HepG2 (cell line): ENCODE measurements around the gene ITPR1. TPM values are rescaled to one million over a fixed set of nuclear protein-coding genes. Genes with fewer than 3 reads are reported as not detected.
A peak's percentile ranks its signal among the peaks of the same experiment; 100 is the strongest.

Experiments
- ATAC-seq: fragments of 200-7000 bp; cut with Tn5 transposase; 3 replicates; pipeline ENCODE4 v1.9.1; 2020; ENCODE audit warnings: mild to moderate bottlenecking, moderate library complexity
- BruUV-seq: library from RNA; stranded (reverse); fragments of 400-500 nt; replicated peaks from 2 replicates; lab custom pipeline; 2021; lab: Mats Ljungman, UMichigan
- CTCF ChIA-PET: fragments of 300-600 bp; formaldehyde crosslinking; extraction: SDS; loops from one replicate; lab custom pipeline; 2021; ENCODE audit warnings: low total read pairs, inconsistent platforms, low intra/inter-chr PET ratio; lab: Yijun Ruan, JAX
- POLR2A ChIA-PET: fragments of 350-600 bp; sonication (Branson Sonifier 250); formaldehyde crosslinking; loops from one replicate; lab custom pipeline; 2020; ENCODE audit warnings: antibody characterized with exemption, inconsistent platforms; lab: Yijun Ruan, JAX
- DNase-seq: peaks from one replicate; pipeline ENCODE4 v3.0.0-alpha.2; 2015; ENCODE audit warnings: low spot score
- FAIRE-seq: peaks from 3 replicates; lab custom pipeline; 2011; peaks lifted over from hg19 to GRCh38; lab: Jason Lieb, UNC
- H2AFZ ChIP-seq: one replicate; pipeline ENCODE4 v1.6.1; 2011; ENCODE audit warnings: low read length, inconsistent platforms
- H3K27ac ChIP-seq: fragments of 300-600 bp; 3 replicates; pipeline ENCODE4 v1.8.0; 2011; ENCODE audit warnings: mixed run types, mild to moderate bottlenecking, mixed read lengths, low read length, inconsistent platforms; ENCODE audit not compliant: insufficient read depth; ENCODE audit errors: extremely low read length
- H3K27me3 ChIP-seq, 2 experiments: fragments of 200-600 bp in 1 of 2; 2 replicates in 1 of 2; 3 replicates in 1 of 2; pipeline versions ENCODE4 v1.6.0 to v1.8.0; 2011; ENCODE audit warnings: low read length in 2 of 2, mild to moderate bottlenecking in 2 of 2, moderate library complexity in 2 of 2, inconsistent platforms in 1 of 2; ENCODE audit not compliant: insufficient read depth in 2 of 2, control insufficient read depth in 1 of 2
- H3K36me3 ChIP-seq, 2 experiments: fragments of 200-600 bp in 1 of 2; replicated peaks in 1 of 2; 2 replicates in 1 of 2; 3 replicates in 1 of 2; pipeline versions ENCODE4 v1.5.1 to v1.8.0; 2011; ENCODE audit warnings: low read length in 2 of 2, inconsistent platforms in 1 of 2; ENCODE audit not compliant: insufficient read depth in 2 of 2, control insufficient read depth in 1 of 2
- H3K4me1 ChIP-seq: 2 replicates; pipeline ENCODE4 v1.5.1; 2012; ENCODE audit warnings: low read length, inconsistent platforms; ENCODE audit not compliant: insufficient read depth
- H3K4me2 ChIP-seq: 2 replicates; pipeline ENCODE4 v1.6.0; 2011; ENCODE audit warnings: low read depth, low read length, inconsistent platforms
- H3K4me3 ChIP-seq, 3 experiments: fragments of 200-600 bp in 1 of 3; sonication (generic), shearing (Covaris generic) in 1 of 3; replicated peaks in 1 of 3; 2 replicates each; pipeline ENCODE4 v1.5.1; 2011 to 2016; ENCODE audit warnings: low read length in 3 of 3, inconsistent platforms in 2 of 3, low read depth in 2 of 3, mild to moderate bottlenecking in 2 of 3, control low read depth in 1 of 3, mixed read lengths in 1 of 3; ENCODE audit not compliant: insufficient read depth in 1 of 3
- H3K79me2 ChIP-seq: one replicate; pipeline ENCODE4 v1.6.1; 2011; ENCODE audit warnings: low read length, inconsistent platforms; ENCODE audit not compliant: insufficient read depth
- H3K9ac ChIP-seq: 2 replicates; pipeline ENCODE4 v1.6.0; 2011; ENCODE audit warnings: mild to moderate bottlenecking, low read depth, low read length, inconsistent platforms; ENCODE audit not compliant: insufficient read depth
- H3K9me3 ChIP-seq: 2 replicates; pipeline ENCODE4 v1.5.1; 2012; ENCODE audit warnings: mild to moderate bottlenecking, low read length
- H4K20me1 ChIP-seq: 2 replicates; pipeline ENCODE4 v1.6.0; 2011; ENCODE audit warnings: inconsistent platforms, mild to moderate bottlenecking, low read length, moderate library complexity; ENCODE audit not compliant: insufficient read depth
- ATF7-NPFF ChIP-seq: sonication (generic); formaldehyde crosslinking; IDR thresholded peaks from 2 replicates; pipeline ENCODE4 v1.8.1; 2023; ENCODE audit warnings: mild to moderate bottlenecking, low read depth, missing genetic modification reagents, moderate library complexity
- BHLHE40 ChIP-seq: IDR thresholded peaks from 2 replicates; pipeline ENCODE4 v1.6.1; 2011; ENCODE audit warnings: low read length, improper control_type of control experiment
- BRD4 ChIP-seq: sonication (generic); formaldehyde crosslinking; IDR thresholded peaks from 2 replicates; pipeline ENCODE4 v1.4.0; 2020; ENCODE audit warnings: missing genetic modification reagents
- CENPT ChIP-seq: sonication (generic); formaldehyde crosslinking; IDR thresholded peaks from 2 replicates; pipeline ENCODE4 v1.8.0; 2022; ENCODE audit warnings: low read depth, mild to moderate bottlenecking, moderate library complexity, missing genetic modification reagents
- FIP1L1 ChIP-seq: fragments of 200-400 bp; formaldehyde crosslinking; IDR thresholded peaks from 2 replicates; pipeline ENCODE4 v1.6.1; 2018; ENCODE audit warnings: low read depth, mild to moderate bottlenecking, low read length, moderate library complexity, borderline replicate concordance; ENCODE audit not compliant: insufficient read depth
- GPN1 ChIP-seq: sonication (generic); formaldehyde crosslinking; IDR thresholded peaks from 2 replicates; pipeline ENCODE4 v1.5.1; 2020; ENCODE audit warnings: missing genetic modification reagents, borderline replicate concordance
- GTF3A ChIP-seq: sonication (generic); formaldehyde crosslinking; conservative IDR thresholded peaks from 2 replicates; pipeline ENCODE4 v1.4.0; 2020; ENCODE audit warnings: mild to moderate bottlenecking, missing genetic modification reagents
- IRX3 ChIP-seq: sonication (generic); formaldehyde crosslinking; IDR thresholded peaks from 2 replicates; pipeline ENCODE4 v1.8.1; 2023; ENCODE audit warnings: mild to moderate bottlenecking, low read depth, missing genetic modification reagents, borderline replicate concordance
- MEIS2 ChIP-seq: sonication (generic); formaldehyde crosslinking; IDR thresholded peaks from 2 replicates; pipeline ENCODE4 v1.9.0; 2021; ENCODE audit warnings: mild to moderate bottlenecking, missing genetic modification reagents
- NR2F6 ChIP-seq, 2 experiments: IDR thresholded peaks; 2 replicates each; pipeline ENCODE4 v1.6.1; 2016; ENCODE audit warnings: antibody characterized with exemption in 1 of 2, mild to moderate bottlenecking in 1 of 2
- PRPF4 ChIP-seq: fragments of 200-400 bp; formaldehyde crosslinking; IDR thresholded peaks from 2 replicates; pipeline ENCODE4 v1.6.1; 2016; ENCODE audit warnings: low read length, low read depth; ENCODE audit not compliant: poor library complexity, severe bottlenecking
- RERE ChIP-seq: IDR thresholded peaks from 2 replicates; pipeline ENCODE4 v1.6.1; 2016; ENCODE audit warnings: low read depth, missing genetic modification reagents, missing compliant biosample characterization
- ZNF350 ChIP-seq: sonication (generic); formaldehyde crosslinking; IDR thresholded peaks from 2 replicates; pipeline ENCODE4 v1.4.0; 2020; ENCODE audit warnings: mild to moderate bottlenecking, low read depth, missing genetic modification reagents, borderline replicate concordance
- ZNF75D ChIP-seq: sonication (generic); formaldehyde crosslinking; IDR thresholded peaks from 2 replicates; pipeline ENCODE4 v1.8.1; 2023; ENCODE audit warnings: missing genetic modification reagents, mild to moderate bottlenecking, borderline replicate concordance
- ZSCAN25 ChIP-seq: sonication (generic); formaldehyde crosslinking; IDR thresholded peaks from 2 replicates; pipeline ENCODE4 v1.8.0; 2022; ENCODE audit warnings: mild to moderate bottlenecking, missing genetic modification reagents
- WGBS: methylation state at CpG from one replicate; pipeline ENCODE4 v1.1.6; 2017; ENCODE audit warnings: low lambda C conversion rate; 5-methylcytosine and 5-hydroxymethylcytosine counted together
- in situ Hi-C: cut with HindIII; loops from 2 replicates; pipeline ENCODE4 v1.10.0; 2017; ENCODE audit warnings: low pct_unique_long_range_greater_than_20kb; ENCODE audit not compliant: extremely low pct_ligation_motif_present
- intact Hi-C: fragments of 100-400 bp; cut with micrococcal nuclease; formaldehyde crosslinking; loops from one replicate; pipeline ENCODE4 v1.10.0; 2022; ENCODE audit not compliant: unreplicated experiment
- polyA plus RNA-seq, 8 experiments: library from polyadenylated mRNA; depleted of rRNA in 3 of 8; stranded (reverse) in 7 of 8; unstranded in 1 of 8; fragments of >200 nt; fragmentation: Illumina TruSeq in 4 of 8; extraction: Trizol in 4 of 8; gene quantifications; 2 replicates each; pipeline versions ENCODE4 v1.2.1 to v1.2.3, GENCODE V29; 2011 to 2016; ENCODE audit warnings: low read depth in 4 of 8, missing spikeins in 1 of 8, mixed read lengths in 1 of 8; ENCODE audit not compliant: insufficient read depth in 1 of 8
- total RNA-seq, 5 experiments: library from RNA; depleted of rRNA; stranded (reverse); fragments of >200 nt; fragmentation: Illumina TruSeq; extraction: Trizol; gene quantifications; 2 replicates each; pipeline ENCODE4 v1.2.3, GENCODE V29; 2016; ENCODE audit warnings: low read depth in 1 of 5
- TF ChIP-seq, protein P1 (sequence below): sonication (generic); formaldehyde crosslinking; IDR thresholded peaks from 2 replicates; pipeline ENCODE4 v1.4.0; 2020; ENCODE audit warnings: missing genetic modification reagents, mild to moderate bottlenecking, borderline replicate concordance

ITPR1 gene
- total and polyA plus RNA-seq, 2 of the 13 experiments (the other 11 are each of a cell fraction or from before 2014, with no cell fraction given) = 10.0 to 11.4 TPM

GRCh38 chr3:4492208-4493013 lies 737 bp upstream of the ITPR1 start:
- ChIA-PET POLR2A (interaction anchor here (0.6 to 3.3 kb wide), 24 partner anchors 10 to 540 kb away, joined by 3 to 120 read pairs (median 4); partner anchors contain the start of gene SUMF1), CTCF (no interaction called here)
- DNase-seq = peak; percentile 50
- no peaks in the 10 kb centered on the region; a peak in 1 of 5 replicates for H3K27me3 ChIP-seq
- in situ Hi-C loops (no loop called here), intact Hi-C loops (loop anchor here (1.0 to 10.0 kb wide), 5 partner anchors 14 to 142 kb away; partner anchors contain the start of gene SUMF1)
- H4K20me1 ChIP-seq = no peaks in the 10 kb centered on the region
- H3K4me1 ChIP-seq = peaks cover 49% of the 10 kb centered on the region
- peak; percentile 62 for ATAC-seq
- peak overlapping the region; percentile 89 for H3K4me2 ChIP-seq
- H3K9me3 ChIP-seq = no peaks in the 10 kb centered on the region
- H2AFZ ChIP-seq = peak overlapping the region; percentile 57
- H3K4me3 ChIP-seq = peak overlapping the region; percentile 87 to 93 (median 92)
- H3K9ac ChIP-seq = peak overlapping the region; percentile 77
- H3K27ac ChIP-seq = peak overlapping the region; percentile 80
- WGBS = 2% methylated on average over 36 of the region's 43 CpGs
- BruUV-seq = TSS peak; percentile 79
- FAIRE-seq = no peak
- H3K36me3 ChIP-seq = no peaks in the 10 kb centered on the region
- peaks cover 4% of the 10 kb centered on the region for H3K79me2 ChIP-seq
- TF ChIP-seq PRPF4 (no peak), CENPT (CRISPR knock-in tag) (no peak), NR2F6 (IDR thresholded peaks at IDR 0.05) (no peak), NR2F6 (CRISPR knock-in tag; IDR thresholded peaks at IDR 0.05) (no peak), RERE (CRISPR knock-in tag) (no peak), FIP1L1 (no peak), MEIS2 (CRISPR knock-in tag) (0 out of 2 replicates have a peak, but pooled peaks have one; percentile 5), BHLHE40 (peak; percentile 66; the same call in 1 of the 2 replicates), ZNF75D (CRISPR knock-in tag) (no peak), ZSCAN25 (CRISPR knock-in tag) (no peak), ZNF350 (no peak), IRX3 (CRISPR knock-in tag) (no peak), ATF7-NPFF (CRISPR knock-in tag) (no peak), BRD4 (CRISPR knock-in tag) (no peak), GTF3A (CRISPR knock-in tag) (no peak), GPN1 (CRISPR knock-in tag) (no peak)
- TF ChIP-seq, protein P1, sequence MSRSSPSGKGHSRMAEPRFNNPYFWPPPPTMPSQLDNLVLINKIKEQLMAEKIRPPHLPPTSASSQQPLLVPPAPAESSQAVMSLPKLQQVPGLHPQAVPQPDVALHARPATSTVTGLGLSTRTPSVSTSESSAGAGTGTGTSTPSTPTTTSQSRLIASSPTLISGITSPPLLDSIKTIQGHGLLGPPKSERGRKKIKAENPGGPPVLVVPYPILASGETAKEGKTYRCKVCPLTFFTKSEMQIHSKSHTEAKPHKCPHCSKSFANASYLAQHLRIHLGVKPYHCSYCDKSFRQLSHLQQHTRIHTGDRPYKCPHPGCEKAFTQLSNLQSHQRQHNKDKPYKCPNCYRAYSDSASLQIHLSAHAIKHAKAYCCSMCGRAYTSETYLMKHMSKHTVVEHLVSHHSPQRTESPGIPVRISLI = no peak
